HepG2 (cell line): ENCODE results near the gene FBF1. TPM values are rescaled to one million over a fixed set of nuclear protein-coding genes. Genes with fewer than 3 reads are reported as not detected.
A peak's percentile ranks its signal among the peaks of the same experiment; 100 is the strongest.

Experiments
- ARID5B ChIP-seq: IDR thresholded peaks from 2 replicates; pipeline ENCODE4 v1.4.0; 2020; ENCODE audit warnings: mild to moderate bottlenecking, missing genetic modification reagents
- CC2D1A ChIP-seq: sonication (generic); formaldehyde crosslinking; IDR thresholded peaks from 2 replicates; pipeline ENCODE4 v1.8.1; 2023; ENCODE audit warnings: mild to moderate bottlenecking, missing genetic modification reagents
- FOXP1 ChIP-seq, 2 experiments: fragments of 450-650 bp in 1 of 2; IDR thresholded peaks; 2 replicates each; pipeline ENCODE4 v1.6.1; 2017 to 2018; ENCODE audit warnings: antibody characterized with exemption in 1 of 2
- MBNL3 ChIP-seq: fragments of 250-450 bp; sonication (Bioruptor Pico); conservative IDR thresholded peaks from 2 replicates; pipeline ENCODE4 v1.8.0; 2022; ENCODE audit warnings: mild to moderate bottlenecking, inconsistent platforms
- MTA1 ChIP-seq: sonication (generic); formaldehyde crosslinking; IDR thresholded peaks from 2 replicates; pipeline ENCODE4 v1.4.0; 2020; ENCODE audit warnings: missing genetic modification reagents, mild to moderate bottlenecking, borderline replicate concordance
- UBTF ChIP-seq: sonication (generic); formaldehyde crosslinking; IDR thresholded peaks from 2 replicates; pipeline ENCODE4 v1.4.0; 2020; ENCODE audit warnings: mild to moderate bottlenecking, missing genetic modification reagents
- ZBTB25 ChIP-seq: IDR thresholded peaks from 2 replicates; pipeline ENCODE4 v1.6.1; 2018; ENCODE audit warnings: missing genetic modification reagents
- ZBTB40 ChIP-seq, 2 experiments: fragments of 450-650 bp in 1 of 2; sonication (generic) in 1 of 2; formaldehyde crosslinking in 1 of 2; IDR thresholded peaks; 2 replicates each; pipeline versions ENCODE4 v1.6.1 to v1.8.0; 2016 to 2022; ENCODE audit warnings: antibody characterized with exemption in 1 of 2, mild to moderate bottlenecking in 1 of 2, missing genetic modification reagents in 1 of 2
- ZNF607 ChIP-seq: sonication (generic); formaldehyde crosslinking; IDR thresholded peaks from 2 replicates; pipeline ENCODE4 v1.5.1; 2020; ENCODE audit warnings: missing genetic modification reagents, mild to moderate bottlenecking, borderline replicate concordance
- ZNF629 ChIP-seq: sonication (generic); formaldehyde crosslinking; conservative IDR thresholded peaks from 2 replicates; pipeline ENCODE4 v1.5.0; 2020; ENCODE audit warnings: missing genetic modification reagents
- polyA plus RNA-seq, 8 experiments: library from polyadenylated mRNA; depleted of rRNA in 3 of 8; stranded (reverse) in 7 of 8; unstranded in 1 of 8; fragments of >200 nt; fragmentation: Illumina TruSeq in 4 of 8; extraction: Trizol in 4 of 8; gene quantifications; 2 replicates each; pipeline versions ENCODE4 v1.2.1 to v1.2.3, GENCODE V29; 2011 to 2016; ENCODE audit warnings: low read depth in 4 of 8, missing spikeins in 1 of 8, mixed read lengths in 1 of 8; ENCODE audit not compliant: insufficient read depth in 1 of 8
- total RNA-seq, 5 experiments: library from RNA; depleted of rRNA; stranded (reverse); fragments of >200 nt; fragmentation: Illumina TruSeq; extraction: Trizol; gene quantifications; 2 replicates each; pipeline ENCODE4 v1.2.3, GENCODE V29; 2016; ENCODE audit warnings: low read depth in 1 of 5

The FBF1 gene
- total and polyA plus RNA-seq, 2 of the 13 experiments (the other 11 are each of a cell fraction or from before 2014, with no cell fraction given): 2.4 to 8.1 TPM

GRCh38 chr17:75878174-75878998 is 62.5 kb downstream of the FBF1 start, which contains the start of gene TRIM47 (continued):
- peak; percentile 50; the same call in 1 of the 2 replicates for TF ChIP-seq ARID5B
- peak; percentile 96 for TF ChIP-seq MTA1 (CRISPR knock-in tag)
- no peak for TF ChIP-seq ZBTB40 (IDR thresholded peaks at IDR 0.05)
- no peak for TF ChIP-seq ZBTB40 (CRISPR knock-in tag; IDR thresholded peaks at IDR 0.05)
- TF ChIP-seq ZBTB25 (CRISPR knock-in tag): no peak; the same call in 1 of the 2 replicates
- peak; percentile 56 for TF ChIP-seq UBTF
- TF ChIP-seq MBNL3 (CRISPR knock-in tag): no peak
- 0 out of 2 replicates have a peak, but pooled peaks have one; percentile 38 for TF ChIP-seq ZNF629 (CRISPR knock-in tag)
- TF ChIP-seq CC2D1A (CRISPR knock-in tag): no peak
- peak; percentile 21; the same call in 1 of the 2 replicates for TF ChIP-seq ZNF607 (CRISPR knock-in tag)
- no peak for TF ChIP-seq FOXP1 (IDR thresholded peaks at IDR 0.05)
- no peak for TF ChIP-seq FOXP1 (CRISPR knock-in tag; IDR thresholded peaks at IDR 0.05)
